GM19238 (cell line): Measurements from ENCODE around the gene KCTD4.

Experiments
- DNase-seq: peaks from one replicate; pipeline ENCODE4 v3.0.0; 2011; ENCODE audit warnings: low spot score; ENCODE audit not compliant: insufficient read length

KCTD4 gene

DNA sequence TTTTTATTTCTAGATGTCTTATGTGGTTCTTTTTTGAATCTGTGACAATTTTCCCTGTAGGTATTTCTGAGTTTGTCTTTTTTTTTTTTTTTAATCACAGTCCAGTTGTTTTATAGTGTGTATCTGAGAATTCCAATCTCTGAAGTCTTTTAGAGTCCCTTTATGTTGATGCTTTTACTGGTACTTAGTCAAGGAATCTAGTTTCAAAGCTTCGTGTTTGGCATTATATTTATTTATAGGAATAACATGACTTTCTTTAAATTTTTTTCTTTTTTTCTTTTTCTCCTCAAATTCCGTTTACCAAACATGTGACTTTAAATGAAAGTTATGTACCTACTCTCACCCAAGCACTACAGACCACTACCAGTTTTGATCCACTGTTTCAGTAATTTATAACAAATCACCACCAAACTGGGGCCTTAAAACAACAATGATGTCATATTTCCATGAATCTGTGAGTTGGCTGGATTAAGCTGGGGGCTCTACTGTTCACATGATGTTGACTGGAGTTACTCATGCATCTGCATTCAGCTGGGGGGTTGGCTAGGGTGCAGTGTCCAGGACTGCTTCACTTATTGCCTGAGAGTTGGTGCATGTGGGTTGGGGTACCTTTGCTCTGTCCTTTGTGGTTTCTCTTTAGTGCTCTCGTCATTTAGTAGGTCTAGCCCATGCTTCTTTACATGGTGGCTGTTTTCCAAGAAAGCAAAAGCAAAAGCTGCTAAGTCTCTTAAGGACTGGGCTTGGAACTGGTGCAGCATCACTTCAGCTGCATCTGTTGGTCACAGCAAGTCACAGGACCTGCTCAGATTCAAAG is 22.3 kb downstream of the KCTD4 start:
- no peak for DNase-seq

DNA sequence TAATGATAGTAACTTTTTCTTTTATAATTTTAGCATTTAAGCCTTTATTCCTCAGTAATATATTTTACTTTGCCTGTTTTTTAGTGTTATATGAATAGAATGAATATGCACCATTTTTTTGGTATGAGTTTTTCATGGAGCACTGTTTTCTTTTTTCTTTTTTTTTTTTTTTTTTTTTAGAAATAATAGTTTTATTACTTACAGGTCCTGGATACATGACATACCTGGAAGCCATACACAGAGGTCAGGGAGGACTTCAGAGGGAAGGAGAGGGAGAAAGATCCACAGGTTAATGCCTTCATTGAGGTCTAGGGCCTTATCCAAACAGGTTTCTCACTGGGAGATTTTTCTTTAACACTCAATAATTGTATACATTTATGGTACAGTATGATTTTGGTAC is 26.4 kb downstream of the KCTD4 start:
- no peak for DNase-seq

DNA sequence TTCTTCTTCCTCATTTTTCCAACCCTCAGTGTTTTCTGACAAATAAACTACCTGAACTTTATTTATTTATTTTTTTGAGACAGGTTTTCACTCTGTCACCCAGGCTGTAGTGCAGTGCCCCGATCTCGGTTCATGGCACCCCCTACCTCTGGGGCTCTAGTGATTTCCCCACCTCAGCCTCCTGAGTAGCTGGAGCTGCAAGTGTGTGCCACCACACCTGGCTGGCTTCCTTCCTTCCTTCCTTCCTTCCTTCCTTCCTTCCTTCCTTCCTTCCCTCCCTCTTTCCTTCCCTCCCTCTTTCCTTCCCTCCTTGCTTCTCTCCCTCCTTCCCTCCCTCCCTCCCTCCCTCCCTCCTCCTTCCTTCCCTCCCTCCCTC is 32.3 kb downstream of the KCTD4 start:
- no peak for DNase-seq

DNA sequence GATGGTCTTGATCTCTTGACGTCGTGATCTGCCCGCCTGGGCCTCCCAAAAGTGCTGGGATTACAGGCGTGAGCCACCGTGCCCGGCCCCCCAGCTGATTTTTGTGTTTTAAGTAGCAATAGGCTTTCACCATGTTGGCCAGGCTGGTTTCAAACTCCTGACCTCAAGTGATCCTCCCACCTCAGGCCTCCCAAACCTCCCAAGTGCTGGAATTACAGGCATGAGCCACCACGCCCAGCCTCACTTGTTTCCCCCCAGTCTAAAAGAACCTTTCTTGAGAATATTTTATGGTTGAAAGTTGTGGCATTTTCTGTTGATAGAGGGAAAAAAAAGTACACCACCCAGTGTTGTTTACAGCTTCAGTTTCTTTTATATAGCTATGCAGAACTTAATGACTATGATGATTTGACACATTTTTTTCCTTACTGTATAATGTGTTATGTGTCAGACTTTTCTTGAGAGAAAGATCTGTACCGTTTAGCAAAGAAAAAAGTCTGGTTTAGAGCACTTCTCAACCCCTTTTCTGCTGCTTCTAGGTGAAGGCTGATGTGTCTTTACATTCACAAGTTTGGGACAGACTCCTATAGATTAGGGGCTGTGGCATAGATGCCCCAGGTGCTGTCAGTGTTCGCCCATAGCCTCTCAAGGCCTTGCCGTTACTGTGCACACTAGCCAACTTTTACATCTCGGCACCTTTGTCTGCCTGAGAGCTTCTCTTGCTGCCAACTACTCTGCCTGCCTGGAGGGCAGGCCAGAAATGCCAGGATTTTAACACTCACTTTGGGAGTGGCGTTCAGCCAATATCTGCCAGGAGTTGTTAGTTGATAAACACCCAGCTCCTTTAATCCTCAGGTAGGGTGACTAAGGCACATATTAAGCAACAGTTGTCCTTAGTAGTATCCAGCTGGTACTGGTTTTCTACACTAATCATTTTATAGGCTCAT is 33.0 kb downstream of the KCTD4 start:
- no peak for DNase-seq

DNA sequence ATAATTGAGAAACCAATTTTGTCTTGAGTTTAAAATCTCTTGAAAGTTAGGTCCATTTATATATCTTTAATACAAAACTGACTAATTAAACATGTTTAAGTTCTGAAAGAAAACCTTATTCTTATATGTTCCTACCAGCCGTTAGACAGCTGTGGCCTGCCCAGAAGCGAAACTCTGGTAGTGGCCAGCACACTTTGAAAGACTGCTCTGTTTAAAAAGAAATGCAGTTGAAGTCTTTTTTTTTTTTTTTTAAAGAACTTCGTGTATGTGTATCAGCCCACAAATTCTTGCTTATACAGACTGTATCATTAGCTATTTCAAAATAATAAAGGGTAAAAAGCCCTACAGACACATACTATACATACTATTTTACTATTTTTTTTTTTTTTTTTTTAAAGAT is 34.0 kb downstream of the KCTD4 start:
- no peak for DNase-seq

DNA sequence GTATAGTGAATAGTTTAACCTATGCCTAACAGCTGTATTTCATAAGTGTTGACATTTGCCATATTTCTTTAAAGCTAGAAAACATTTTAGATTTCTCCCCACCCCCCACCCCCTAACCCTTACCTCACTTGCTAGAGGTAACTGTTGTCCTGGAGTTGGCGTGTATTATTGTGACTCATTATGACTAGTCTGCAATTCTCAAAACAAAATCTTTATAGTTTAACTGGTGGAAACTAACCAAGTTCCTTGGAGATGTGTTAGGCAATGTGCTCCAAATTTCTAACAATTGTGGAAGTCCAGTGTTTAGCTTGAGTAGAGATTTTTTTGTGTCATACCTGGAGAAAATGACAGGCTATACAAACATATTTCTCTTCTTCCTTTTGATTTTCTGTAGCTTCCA is 38.0 kb downstream of the KCTD4 start:
- no peak for DNase-seq

DNA sequence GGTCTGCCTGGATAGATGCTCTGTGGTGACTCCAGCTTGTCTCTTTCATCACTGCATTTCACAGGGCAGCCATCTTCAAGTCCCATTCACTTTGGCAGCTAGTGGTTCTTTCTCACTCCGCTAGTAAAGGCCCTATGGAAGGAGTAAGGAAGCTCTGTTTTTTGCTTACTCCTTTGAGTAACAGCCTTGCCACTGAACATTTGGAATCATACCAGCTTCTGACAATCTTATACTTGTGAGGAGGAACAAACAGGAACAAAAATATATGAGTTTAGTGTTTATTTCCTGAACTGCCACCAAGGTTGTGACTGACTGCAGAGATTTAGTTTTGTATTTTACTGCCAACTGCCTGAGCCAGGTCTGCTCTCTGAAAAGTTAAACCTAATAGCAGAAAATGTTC is 38.7 kb downstream of the KCTD4 start:
- no peak for DNase-seq

DNA sequence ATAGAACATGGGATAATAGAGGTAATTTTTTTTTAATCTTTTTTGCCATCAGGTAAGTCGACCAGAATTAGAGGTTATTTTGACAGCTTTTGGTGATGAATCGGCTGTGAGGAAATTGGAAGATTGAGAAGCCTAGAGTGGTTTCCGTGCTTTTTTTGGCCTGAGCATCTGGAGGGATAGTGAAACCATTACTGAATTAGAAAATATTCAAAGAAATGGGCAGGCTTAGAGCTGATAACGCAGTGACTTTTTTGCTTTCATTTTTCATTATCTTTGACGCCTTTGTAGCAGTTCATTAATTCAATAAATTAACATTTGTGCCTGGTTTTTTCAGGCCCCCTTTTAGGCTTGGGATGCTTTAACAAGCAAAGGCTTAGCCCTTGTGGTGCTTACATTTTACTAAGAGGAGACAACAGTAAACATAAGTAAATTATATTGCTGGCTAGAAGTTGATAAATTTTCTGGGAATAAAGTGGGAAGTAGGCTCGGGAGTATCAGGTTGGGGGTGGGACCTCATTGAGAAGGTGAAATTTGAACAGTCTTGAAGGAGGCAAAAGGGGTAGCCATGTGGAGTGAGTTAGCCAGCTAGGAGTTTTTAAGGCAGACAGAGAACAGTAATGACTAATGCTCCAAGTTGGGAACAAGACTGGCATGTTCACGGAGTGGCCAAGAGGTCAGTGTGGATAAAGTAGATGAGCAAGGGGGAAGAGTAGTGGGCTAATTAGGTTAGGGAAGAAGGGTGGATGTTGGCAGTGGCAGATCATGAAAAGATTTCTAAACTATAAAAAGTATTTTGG is 44.1 kb downstream of the KCTD4 start:
- no peak for DNase-seq

DNA sequence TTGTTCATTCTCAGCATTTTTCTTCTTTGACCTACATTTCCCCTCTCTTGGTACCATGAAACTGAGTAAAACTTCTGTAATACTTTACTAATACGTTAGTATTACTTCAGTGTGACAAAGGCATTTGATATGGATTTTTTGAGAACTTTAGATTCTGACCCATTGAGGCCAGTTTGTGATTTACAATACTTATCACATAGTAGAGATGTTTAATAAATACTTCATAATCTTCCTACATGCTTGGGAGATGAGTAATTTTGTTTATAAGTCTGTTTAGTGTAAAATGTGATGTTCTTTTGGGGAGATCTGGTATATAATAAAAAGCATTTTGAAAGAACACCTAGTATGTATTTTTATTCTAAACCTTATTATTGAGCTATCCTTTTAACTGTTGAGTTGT is 50.9 kb downstream of the KCTD4 start:
- no peak for DNase-seq

DNA sequence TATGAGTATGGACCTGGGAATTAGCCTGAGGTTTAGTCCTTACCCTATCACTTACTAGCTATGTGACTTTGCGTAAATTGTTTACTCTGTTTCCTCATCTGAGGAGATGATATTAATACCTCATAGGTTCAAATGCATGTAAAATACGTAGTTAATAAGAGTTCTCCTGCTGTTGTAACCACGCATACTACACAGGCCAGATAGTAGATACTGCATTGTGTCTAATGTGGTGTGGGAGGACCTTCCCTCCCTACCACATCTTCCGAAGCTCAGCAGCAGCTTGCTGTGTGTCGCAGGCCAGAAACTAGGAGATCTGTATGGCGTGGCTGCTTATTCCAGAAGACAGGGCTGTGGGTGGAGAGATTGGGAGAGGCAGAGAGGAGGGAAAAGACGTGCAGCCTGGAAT is 57.5 kb downstream of the KCTD4 start:
- DNase-seq, result no peak
